Measurements from ENCODE around the gene TCERG1L. TPM values are rescaled to one million over a fixed set of nuclear protein-coding genes. Genes with fewer than 3 reads are reported as not detected.
A peak's percentile ranks its signal among the peaks of the same experiment; 100 is the strongest.

Gene TCERG1L
- total RNA-seq, 1 donor from 2014 or later, result not detected

- Histone ChIP-seq H3K9me3 (no peaks in the 10 kb centered on the region), H3K36me3 (no peaks in the 10 kb centered on the region), H3K27me3 (ENCODE audit: low read depth) (peaks cover 2% of the 10 kb centered on the region), H3K27ac (no peak overlapping the region), H3K4me3 (no peak overlapping the region), H3K4me1 (no peaks in the 10 kb centered on the region)
- DNase-seq (peak; percentile 7), ATAC-seq (no peak)
- no peak for TF ChIP-seq CTCF (IDR thresholded peaks at IDR 0.05)
- intact Hi-C loops (cut with DNase I), result no loop called here
Observed at GRCh38 chr10:131231323-131231964, 80.1 kb downstream of the TCERG1L start.

- Histone ChIP-seq H3K27me3 (ENCODE audit: low read depth) (no peaks in the 10 kb centered on the region), H3K9me3 (no peaks in the 10 kb centered on the region), H3K4me3 (no peak overlapping the region), H3K27ac (no peak overlapping the region), H3K36me3 (no peaks in the 10 kb centered on the region), H3K4me1 (no peaks in the 10 kb centered on the region)
- DNase-seq, result peak; percentile 18
- intact Hi-C loops (cut with DNase I), result no loop called here
- no peak for TF ChIP-seq CTCF (IDR thresholded peaks at IDR 0.05)
- no peak for ATAC-seq
Observed at GRCh38 chr10:131230641-131231322, 80.7 kb downstream of the TCERG1L start.

- no peak for TF ChIP-seq CTCF (IDR thresholded peaks at IDR 0.05)
- intact Hi-C loops (cut with DNase I), result no loop called here
- DNase-seq (peak; percentile 19), ATAC-seq (no peak)
- Histone ChIP-seq H3K27ac (no peak overlapping the region), H3K36me3 (no peaks in the 10 kb centered on the region), H3K4me3 (no peak overlapping the region), H3K9me3 (no peaks in the 10 kb centered on the region), H3K27me3 (ENCODE audit: low read depth) (no peaks in the 10 kb centered on the region), H3K4me1 (no peaks in the 10 kb centered on the region)
Observed at GRCh38 chr10:131230166-131230565, 81.4 kb downstream of the TCERG1L start.

- H3K4me3 ChIP-seq, result no peak overlapping the region
- ATAC-seq, result no peak
- intact Hi-C loops (cut with DNase I), result no loop called here
- H3K27me3 ChIP-seq (ENCODE audit: low read depth), result no peaks in the 10 kb centered on the region
- peak; percentile 32 for DNase-seq
- no peak for TF ChIP-seq CTCF (IDR thresholded peaks at IDR 0.05)
- no peaks in the 10 kb centered on the region for H3K4me1 ChIP-seq
- H3K9me3 ChIP-seq, result no peaks in the 10 kb centered on the region
- H3K36me3 ChIP-seq, result no peaks in the 10 kb centered on the region
- no peak overlapping the region for H3K27ac ChIP-seq
Observed at GRCh38 chr10:131227163-131227740, 84.3 kb downstream of the TCERG1L start.

- no peak overlapping the region for H3K4me3 ChIP-seq
- H3K4me1 ChIP-seq, result no peaks in the 10 kb centered on the region
- intact Hi-C loops (cut with DNase I), result no loop called here
- no peak overlapping the region for H3K27ac ChIP-seq
- no peaks in the 10 kb centered on the region for H3K27me3 ChIP-seq (ENCODE audit: low read depth)
- H3K36me3 ChIP-seq, result no peaks in the 10 kb centered on the region
- no peaks in the 10 kb centered on the region for H3K9me3 ChIP-seq
- no peak for ATAC-seq
- peak; percentile 18 for DNase-seq
- TF ChIP-seq CTCF (IDR thresholded peaks at IDR 0.05), result no peak
Observed at GRCh38 chr10:131226446-131227162, 84.9 kb downstream of the TCERG1L start.
